Fibroblast of gingiva (primary cell): ENCODE results near the gene IL20RA.
"Not testable (repeated sequence)": the region's sequence is repeated elsewhere in the genome, so short reads cannot be mapped to it uniquely, and the experiment has no call there.

Source experiments
- DNase-seq: peaks from one replicate; pipeline ENCODE4 v3.0.0-alpha.2; 2011; ENCODE audit warnings: low read depth

The IL20RA gene

GRCh38 chr6:136969930-136970329, 74.8 kb downstream of the IL20RA start:
- no peak for DNase-seq

DNA sequence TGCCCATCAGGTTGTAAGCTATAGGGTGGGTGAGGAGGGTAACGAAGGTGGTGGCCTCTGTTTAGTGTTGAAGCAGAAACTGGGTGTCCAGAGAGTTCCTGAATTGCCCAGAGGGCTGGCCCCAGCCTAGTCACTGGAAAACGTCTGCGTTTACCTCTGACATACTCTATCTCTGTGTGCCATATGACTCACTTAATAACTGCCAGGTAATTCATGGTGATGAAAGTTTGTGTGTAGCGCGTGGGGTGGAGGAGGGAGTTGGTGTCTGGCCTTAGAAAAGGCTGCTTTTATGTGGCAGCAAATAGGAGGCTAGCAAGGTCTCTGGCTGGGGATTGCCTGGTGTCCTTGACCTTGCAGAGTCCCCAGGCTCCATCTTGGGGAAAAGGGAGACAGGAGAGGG, 75.3 kb downstream of the IL20RA start:
- DNase-seq: no peak

GRCh38 chr6:136968837-136969236, 75.9 kb downstream of the IL20RA start:
- DNase-seq: no peak

- DNase-seq: peak; percentile 63
These were observed 76.7 kb downstream of the IL20RA start for GRCh38 chr6:136967876-136968752.

GRCh38 chr6:136964398-136964797, 80.4 kb downstream of the IL20RA start:
- DNase-seq: no peak

DNA sequence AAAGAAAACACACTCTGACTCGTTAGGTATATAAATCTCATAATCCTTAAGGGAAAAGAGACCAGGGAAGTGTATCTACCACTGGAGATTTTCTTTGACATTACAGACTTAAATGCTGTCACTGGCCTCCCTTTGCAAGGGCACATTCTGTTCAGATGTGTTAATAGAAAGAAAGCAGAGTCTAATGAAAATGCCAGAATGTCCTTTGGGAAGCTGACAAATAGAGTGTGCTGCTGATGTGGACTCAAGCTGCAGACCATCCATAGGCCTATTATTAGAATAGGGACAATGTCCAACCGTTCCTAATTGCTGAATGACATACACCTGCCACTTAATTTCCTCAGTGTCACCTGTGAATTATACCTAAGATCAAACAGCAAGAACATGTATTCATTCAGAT, 81.5 kb downstream of the IL20RA start:
- DNase-seq: no peak

DNA sequence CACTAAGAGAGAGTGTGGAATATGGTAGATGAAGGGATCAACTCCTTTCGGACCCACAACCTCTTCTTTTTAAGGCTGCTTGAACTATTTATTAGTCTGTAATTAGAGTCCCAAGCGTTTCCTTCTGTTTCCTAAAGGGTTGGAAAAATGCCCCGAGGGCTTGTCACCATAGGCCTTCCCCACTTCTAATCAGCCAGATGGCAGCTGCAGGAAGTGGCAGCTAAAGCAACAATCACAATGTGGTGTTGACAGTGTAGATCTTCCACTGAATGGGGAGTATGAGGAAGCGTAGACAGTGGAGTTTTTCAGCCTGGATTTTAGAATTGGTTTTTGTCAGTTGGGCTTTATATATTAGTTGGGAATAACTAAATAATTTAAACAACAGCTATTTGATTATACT, 82.1 kb downstream of the IL20RA start:
- DNase-seq: no peak

- DNase-seq: no peak
These were observed 82.9 kb downstream of the IL20RA start for GRCh38 chr6:136961848-136962247.

- DNase-seq: no peak
These were observed 84.0 kb downstream of the IL20RA start for GRCh38 chr6:136960781-136961180.

DNA sequence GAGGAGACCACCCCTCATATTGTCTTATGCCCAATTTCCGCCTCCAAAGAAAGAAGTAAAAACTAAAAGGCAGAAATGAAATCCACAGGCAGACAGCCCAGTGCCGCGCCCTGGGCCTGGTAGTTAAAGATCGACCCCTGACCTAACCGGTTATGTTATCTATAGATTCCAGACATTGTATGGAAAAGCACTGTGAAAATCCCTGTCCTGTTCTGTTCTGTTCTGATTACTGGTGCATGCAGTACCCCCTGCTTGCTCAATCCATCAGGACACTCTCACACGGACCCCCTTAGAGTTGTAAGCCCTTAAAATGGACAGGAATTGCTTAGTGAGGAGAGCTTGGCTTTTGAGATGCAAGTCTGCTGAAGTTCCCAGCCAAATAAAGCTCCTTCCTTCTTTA, 84.8 kb downstream of the IL20RA start:
- not testable (repeated sequence) for DNase-seq

- DNase-seq: no peak
These were observed 85.3 kb downstream of the IL20RA start for GRCh38 chr6:136959471-136959891.

DNA sequence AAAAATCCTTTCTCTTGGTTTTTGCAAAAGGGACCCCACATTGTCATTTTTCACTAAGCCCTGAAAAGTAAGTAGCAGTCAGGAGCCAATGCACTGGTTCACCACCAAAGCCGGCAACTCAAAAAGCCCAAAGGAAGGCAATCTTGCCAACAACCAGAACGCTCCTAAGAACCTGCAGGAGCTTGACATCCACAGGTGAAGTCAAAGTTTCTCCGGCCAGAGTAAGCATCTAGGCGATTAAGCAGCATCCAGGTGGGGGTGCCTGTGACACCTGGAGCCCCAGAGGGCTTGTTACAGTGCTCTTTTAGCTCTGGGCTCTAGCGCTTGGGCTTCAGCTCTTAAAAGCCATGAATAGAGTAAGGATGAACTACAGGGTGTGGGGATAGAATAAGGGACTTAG, 86.6 kb downstream of the IL20RA start:
- no peak for DNase-seq

DNA sequence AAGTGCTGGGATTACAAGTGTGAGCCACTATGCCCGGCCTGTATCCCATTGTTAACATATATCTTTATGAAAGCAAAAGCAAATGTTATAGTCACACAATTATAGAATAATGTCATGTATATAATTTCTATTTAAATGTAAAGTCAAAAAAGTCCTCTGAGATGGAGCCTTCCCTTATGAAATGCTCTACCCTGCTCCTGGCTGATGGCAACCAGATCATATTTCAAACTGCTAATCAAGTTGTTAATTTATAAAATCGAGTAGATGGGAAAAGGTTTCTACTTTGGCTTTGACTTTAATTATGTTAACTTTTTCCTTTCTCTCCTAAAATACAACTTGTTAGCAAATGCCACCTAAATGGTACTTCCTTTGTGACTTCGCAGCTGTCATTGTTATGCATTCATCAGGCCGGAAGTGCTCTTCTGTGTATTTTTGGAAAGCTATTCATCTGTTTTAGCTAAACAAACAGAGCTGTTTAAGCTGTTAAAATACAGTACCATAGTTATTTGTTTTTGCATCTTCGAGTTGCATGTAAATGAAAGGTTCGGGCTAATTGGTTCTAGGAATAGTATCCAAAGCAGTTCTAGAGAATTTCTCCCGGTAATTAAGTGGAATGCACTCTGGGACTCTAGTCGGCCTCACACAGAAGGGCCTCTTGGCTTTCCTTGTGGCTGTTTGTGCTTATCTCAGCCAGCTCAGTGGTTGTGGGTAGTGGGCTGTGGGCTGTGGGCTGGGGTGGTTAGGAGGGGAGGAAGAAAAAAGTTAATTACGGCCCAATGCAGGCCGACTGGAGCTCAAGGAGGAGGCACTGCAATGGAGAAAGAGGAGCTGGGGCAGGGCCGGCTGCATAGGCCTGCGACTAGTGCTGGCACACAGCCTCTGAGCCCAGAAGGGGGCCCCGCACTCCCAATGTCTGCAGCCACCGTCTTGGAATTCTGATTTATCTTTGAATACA, 87.9 kb downstream of the IL20RA start:
- no peak for DNase-seq

DNA sequence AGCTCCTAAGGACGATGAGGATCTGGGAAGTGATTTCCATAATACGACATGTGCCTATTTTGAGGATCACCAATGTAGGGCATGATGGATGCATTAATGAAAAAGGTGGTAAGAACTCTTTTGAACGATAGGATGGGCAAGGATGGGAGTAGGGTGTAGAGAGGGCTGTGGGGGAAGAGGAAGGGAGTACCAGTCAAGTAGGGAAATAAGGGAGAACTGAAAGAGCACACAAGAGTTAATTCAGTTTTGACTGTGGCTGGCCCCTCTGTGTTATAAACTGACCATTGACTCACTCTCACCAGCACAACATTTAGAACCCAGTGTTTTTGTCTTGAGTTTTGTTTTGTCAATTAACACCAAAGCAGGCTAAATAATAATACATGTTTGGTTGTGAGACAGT, 89.6 kb downstream of the IL20RA start:
- DNase-seq: no peak

DNA sequence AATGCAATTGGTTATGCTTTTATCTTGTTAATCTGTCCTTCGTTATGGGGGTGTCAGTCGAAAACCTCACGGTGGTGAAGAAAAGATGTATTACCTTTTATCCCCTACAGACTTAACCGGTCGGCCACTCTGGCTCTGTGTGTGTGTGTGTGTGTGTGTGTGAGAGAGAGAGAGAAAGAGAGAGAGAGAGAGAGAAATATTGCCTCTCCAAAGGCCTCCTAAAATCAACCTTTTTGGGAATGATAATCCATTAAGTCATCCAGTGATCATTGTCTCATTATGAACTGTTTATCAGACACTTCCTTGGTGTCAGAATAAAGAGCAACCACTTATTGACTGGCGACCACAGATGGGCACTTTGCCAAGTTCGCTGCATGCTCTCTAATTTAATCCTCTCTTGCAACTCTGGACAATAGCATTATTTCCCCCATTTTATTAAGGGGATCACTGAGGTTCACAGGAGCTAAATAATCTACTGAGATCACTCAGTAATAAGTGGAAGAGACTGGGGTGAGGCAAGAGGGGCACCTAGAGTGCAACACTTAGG, 92.0 kb downstream of the IL20RA start:
- no peak for DNase-seq

GRCh38 chr6:136950436-136951126, 94.2 kb downstream of the IL20RA start:
- no peak for DNase-seq
